H9 (cell line): ENCODE measurements around the gene AJUBA. TPM values are rescaled to one million over a fixed set of nuclear protein-coding genes. Genes with fewer than 3 reads are reported as not detected.
A peak's percentile ranks its signal among the peaks of the same experiment; 100 is the strongest.

ENCODE experiments used
- DNase-seq: peaks from one replicate; pipeline ENCODE4 v3.0.0-alpha.2; 2017
- H2AFZ ChIP-seq: one replicate; pipeline ENCODE4 v1.6.1; 2013; ENCODE audit warnings: mild to moderate bottlenecking, low read length, control low read depth, moderate library complexity
- H2AK5ac ChIP-seq: 2 replicates; pipeline ENCODE4 v1.6.1; 2013; ENCODE audit warnings: low read length, control low read depth, mixed read lengths; ENCODE audit not compliant: insufficient read length
- H2BK120ac ChIP-seq: one replicate; pipeline ENCODE4 v1.6.1; 2013; ENCODE audit warnings: low read depth, mild to moderate bottlenecking, low read length, control low read depth, inconsistent platforms; ENCODE audit not compliant: poor library complexity, severe bottlenecking
- H2BK12ac ChIP-seq: 2 replicates; pipeline ENCODE4 v1.6.1; 2013; ENCODE audit warnings: low read length, control low read depth, mixed read lengths, low read depth; ENCODE audit not compliant: insufficient read length
- H2BK15ac ChIP-seq: 2 replicates; pipeline ENCODE4 v1.6.1; 2013; ENCODE audit warnings: low read depth, low read length, control low read depth
- H2BK20ac ChIP-seq: one replicate; pipeline ENCODE4 v1.6.1; 2013; ENCODE audit warnings: low read depth, mild to moderate bottlenecking, low read length, control low read depth, inconsistent platforms; ENCODE audit not compliant: poor library complexity, severe bottlenecking
- H2BK5ac ChIP-seq: 2 replicates; pipeline ENCODE4 v1.6.1; 2013; ENCODE audit warnings: low read length, control low read depth, mixed read lengths; ENCODE audit not compliant: insufficient read length
- H3K14ac ChIP-seq: 2 replicates; pipeline ENCODE4 v1.6.1; 2013; ENCODE audit warnings: low read length, control low read depth; ENCODE audit not compliant: insufficient read depth
- H3K18ac ChIP-seq: 2 replicates; pipeline ENCODE4 v1.6.1; 2013; ENCODE audit warnings: low read depth, mild to moderate bottlenecking, mixed read lengths, low read length, control low read depth; ENCODE audit not compliant: insufficient read length
- H3K23ac ChIP-seq: 2 replicates; pipeline ENCODE4 v1.6.1; 2013; ENCODE audit warnings: low read length, control low read depth, mixed read lengths, low read depth; ENCODE audit not compliant: insufficient read length
- H3K23me2 ChIP-seq: 2 replicates; pipeline ENCODE4 v1.6.1; 2013; ENCODE audit warnings: low read depth, mild to moderate bottlenecking, mixed read lengths, low read length, control low read depth; ENCODE audit not compliant: insufficient read length, poor library complexity, severe bottlenecking
- H3K27ac ChIP-seq: 2 replicates; pipeline ENCODE4 v1.5.1; 2013; ENCODE audit warnings: low read length, control low read depth, mixed read lengths, low read depth; ENCODE audit not compliant: insufficient read length
- H3K27me3 ChIP-seq: 2 replicates; pipeline ENCODE4 v1.6.1; 2013; ENCODE audit warnings: low read length, control low read depth, inconsistent platforms; ENCODE audit not compliant: insufficient read depth
- H3K4ac ChIP-seq: 2 replicates; pipeline ENCODE4 v1.6.1; 2013; ENCODE audit warnings: low read depth, mild to moderate bottlenecking, control low read depth, inconsistent platforms, low read length, moderate library complexity
- H3K4me1 ChIP-seq: 2 replicates; pipeline ENCODE4 v1.6.1; 2013; ENCODE audit warnings: low read length, control low read depth, inconsistent platforms; ENCODE audit not compliant: insufficient read depth
- H3K4me2 ChIP-seq: 2 replicates; pipeline ENCODE4 v1.6.1; 2013; ENCODE audit warnings: low read length, control low read depth, mixed read lengths; ENCODE audit not compliant: insufficient read length, insufficient read depth
- H3K56ac ChIP-seq: 2 replicates; pipeline ENCODE4 v1.6.1; 2013; ENCODE audit warnings: low read depth, mild to moderate bottlenecking, mixed read lengths, low read length, control low read depth; ENCODE audit not compliant: insufficient read length
- H3K79me1 ChIP-seq: 2 replicates; pipeline ENCODE4 v1.6.1; 2013; ENCODE audit warnings: low read depth, mild to moderate bottlenecking, moderate library complexity, low read length, control low read depth, inconsistent platforms; ENCODE audit not compliant: insufficient read depth, poor library complexity, severe bottlenecking
- H3K79me2 ChIP-seq: 2 replicates; pipeline ENCODE4 v1.6.1; 2013; ENCODE audit warnings: low read length, control low read depth, inconsistent platforms; ENCODE audit not compliant: insufficient read depth
- H3K9ac ChIP-seq: 2 replicates; pipeline ENCODE4 v1.6.1; 2013; ENCODE audit warnings: low read length, control low read depth, mixed read lengths; ENCODE audit not compliant: insufficient read length; ENCODE audit errors: extremely low read depth
- H3K9me3 ChIP-seq: one replicate; pipeline ENCODE4 v1.6.1; 2013; ENCODE audit warnings: low read depth, low read length, inconsistent platforms; ENCODE audit not compliant: control insufficient read depth
- H3T11ph ChIP-seq: one replicate; pipeline ENCODE4 v1.6.1; 2013; ENCODE audit warnings: mild to moderate bottlenecking, low read length, control low read depth, inconsistent platforms
- H4K20me1 ChIP-seq: one replicate; pipeline ENCODE4 v1.6.1; 2013; ENCODE audit not compliant: control insufficient read depth, insufficient read length, insufficient read depth
- H4K5ac ChIP-seq: 2 replicates; pipeline ENCODE4 v1.6.1; 2013; ENCODE audit warnings: low read depth, mild to moderate bottlenecking, mixed read lengths, low read length, control low read depth; ENCODE audit not compliant: insufficient read length
- H4K8ac ChIP-seq: replicated peaks from 2 replicates; pipeline ENCODE4 v1.6.1; 2013; ENCODE audit warnings: low read length, control low read depth, mixed read lengths, low read depth; ENCODE audit not compliant: insufficient read length
- H4K91ac ChIP-seq: 2 replicates; pipeline ENCODE4 v1.6.1; 2013; ENCODE audit warnings: low read depth, mild to moderate bottlenecking, moderate library complexity, mixed read lengths, low read length, control low read depth; ENCODE audit not compliant: insufficient read length
- H3K27ac Mint-ChIP-seq, 3 experiments: 2 replicates in 2 of 3; 3 replicates in 1 of 3; pipeline ENCODE4 v1.8.0; 2020 to 2021; ENCODE audit warnings: mixed read lengths in 3 of 3, mild to moderate bottlenecking in 1 of 3, moderate library complexity in 1 of 3
- H3K27me3 Mint-ChIP-seq: 2 replicates; pipeline ENCODE4 v1.8.0; 2021; ENCODE audit warnings: low read depth, mild to moderate bottlenecking, moderate library complexity, mixed read lengths
- H3K36me3 Mint-ChIP-seq, 3 experiments: 2 replicates in 2 of 3; 3 replicates in 1 of 3; pipeline ENCODE4 v1.8.0; 2020 to 2021; ENCODE audit warnings: low read depth in 3 of 3, mixed read lengths in 3 of 3; ENCODE audit not compliant: insufficient read depth in 1 of 3
- H3K4me1 Mint-ChIP-seq, 2 experiments: 2 replicates each; pipeline ENCODE4 v1.8.0; 2020; ENCODE audit warnings: mixed read lengths in 2 of 2
- H3K4me3 Mint-ChIP-seq, 2 experiments: 2 replicates in 1 of 2; 3 replicates in 1 of 2; pipeline ENCODE4 v1.8.0; 2020 to 2021; ENCODE audit warnings: mild to moderate bottlenecking in 2 of 2, mixed read lengths in 2 of 2, moderate library complexity in 1 of 2
- H3K9me3 Mint-ChIP-seq, 2 experiments: 2 replicates in 1 of 2; 3 replicates in 1 of 2; pipeline ENCODE4 v1.8.0; 2020; ENCODE audit warnings: mild to moderate bottlenecking in 2 of 2, mixed read lengths in 2 of 2, moderate library complexity in 1 of 2
- CTCF ChIP-seq: fragments of 200-600 bp; sonication (generic); conservative IDR thresholded peaks from 3 replicates; pipeline ENCODE4 v1.8.0; 2021; ENCODE audit warnings: antibody characterized with exemption, mild to moderate bottlenecking
- WGBS: extraction: QIAGEN DNeasy Blood & Tissue Kit; methylation state at CpG from one replicate; pipeline ENCODE4 v1.1.7; 2013; ENCODE audit warnings: missing lambda C conversion rate, low lambda C conversion rate, mixed read lengths; ENCODE audit not compliant: insufficient read length; ENCODE audit errors: extremely low coverage; 5-methylcytosine and 5-hydroxymethylcytosine counted together
- total RNA-seq: library from RNA; stranded (reverse); gene quantifications from 2 replicates; pipeline ENCODE4 v1.2.1, GENCODE V29; 2021

Gene AJUBA
- total RNA-seq, 1 experiment from 2014 or later: 44.9 TPM

GRCh38 chr14:23008831-23009230 lies 26.5 kb upstream of the AJUBA start:
- H3K79me2 ChIP-seq: no peaks in the 10 kb centered on the region
- H3K27me3 ChIP-seq: no peaks in the 10 kb centered on the region
- no peak overlapping the region for H3K9ac ChIP-seq
- H3K9me3 ChIP-seq: no peaks in the 10 kb centered on the region
- Mint-ChIP-seq H3K36me3 (peaks cover 0 to 9% (median 4%) of the 10 kb centered on the region in 3 experiments; a peak in 3 of 7 replicates), H3K9me3 (peaks cover 0 to 6% of the 10 kb centered on the region in 2 experiments; a peak in 3 of 5 replicates), H3K27ac (peak overlapping the region in 1 of 3 experiments; percentile 37; a peak in 1 of 7 replicates), H3K4me1 (peaks cover 17 to 37% of the 10 kb centered on the region in 2 experiments), H3K27me3 (no peaks in the 10 kb centered on the region), H3K4me3 (no peak overlapping the region)
- H2BK15ac ChIP-seq: no peak overlapping the region
- no peak overlapping the region for H3K23ac ChIP-seq
- no peak overlapping the region for H4K8ac ChIP-seq
- no peak overlapping the region for H3K56ac ChIP-seq
- no peak overlapping the region for H3K4me2 ChIP-seq
- H4K91ac ChIP-seq: no peak overlapping the region
- H2BK20ac ChIP-seq: no peak overlapping the region
- H2BK5ac ChIP-seq: no peak overlapping the region
- H4K5ac ChIP-seq: no peak overlapping the region
- TF ChIP-seq CTCF: no peak
- H2BK12ac ChIP-seq: no peak overlapping the region
- no peak overlapping the region for H2AFZ ChIP-seq
- no CpG with 5 or more reads among the region's 3 CpGs for WGBS
- no peak overlapping the region for H3K4ac ChIP-seq
- H3T11ph ChIP-seq: no peak overlapping the region
- no peaks in the 10 kb centered on the region for H3K23me2 ChIP-seq
- DNase-seq: no peak
- peaks cover 5% of the 10 kb centered on the region; the same call in 1 of the 2 replicates for H3K4me1 ChIP-seq
- H2BK120ac ChIP-seq: no peak overlapping the region
- H4K20me1 ChIP-seq: no peaks in the 10 kb centered on the region
- no peak overlapping the region for H3K18ac ChIP-seq
- no peak overlapping the region for H3K14ac ChIP-seq
- no peak overlapping the region for H3K27ac ChIP-seq
- no peak overlapping the region for H2AK5ac ChIP-seq
- H3K79me1 ChIP-seq: no peaks in the 10 kb centered on the region
